Cardiac fibroblast (primary cell): ENCODE results near the gene MARK2.
A peak's percentile ranks its signal among the peaks of the same experiment; 100 is the strongest.

ENCODE experiments used
- DNase-seq, 2 donors: peaks; one replicate each; pipeline versions ENCODE4 v3.0.0 to v3.0.0-alpha.2; 2010; ENCODE audit warnings: low read depth in 2 of 2
- H3K4me3 ChIP-seq, 2 donors: replicated peaks in 1 of 2; 1 replicate in 1 of 2; 2 replicates in 1 of 2; pipeline ENCODE4 v1.5.1; 2011; ENCODE audit warnings: low read depth in 2 of 2, low read length in 2 of 2, mild to moderate bottlenecking in 2 of 2, moderate library complexity in 1 of 2
- CTCF ChIP-seq: IDR thresholded peaks from one replicate; pipeline ENCODE4 v1.5.1; 2011; ENCODE audit warnings: low read depth, mild to moderate bottlenecking, low read length, inconsistent platforms

MARK2 gene

GRCh38 chr11:63915961-63916836, 77.3 kb downstream of the MARK2 start:
- peak; percentile 68 for TF ChIP-seq CTCF
- H3K4me3 ChIP-seq, result peak overlapping the region; percentile 54 to 56
- DNase-seq, result no peak

GRCh38 chr11:63916837-63917691, 78.2 kb downstream of the MARK2 start, which contains the start of gene RCOR2:
Gene RCOR2 (minus strand): TSS chr11:63917164. CDS start chr11:63916456, 708 bp downstream.
- peak within 1 kb of the TSS; percentile 54 to 56 for H3K4me3 ChIP-seq
- DNase-seq, result peak; percentile 80 to 92
- TF ChIP-seq CTCF, result no peak

- no peak for TF ChIP-seq CTCF
Measured at GRCh38 chr11:63917692-63918506, 79.0 kb downstream of the MARK2 start.

GRCh38 chr11:63918507-63919191, 79.7 kb downstream of the MARK2 start:
- no peak overlapping the region for H3K4me3 ChIP-seq
- no peak for TF ChIP-seq CTCF
- no peak for DNase-seq

More at GRCh38 chr11:63917692-63918506, 79.0 kb downstream of the MARK2 start:
- peak; percentile 24 to 57 for DNase-seq
- peak overlapping the region; percentile 36 to 54 for H3K4me3 ChIP-seq

- DNase-seq, result peak in 1 of 2 donors; percentile 19
- H3K4me3 ChIP-seq, result peak overlapping the region in 1 of 2 donors; percentile 24
- no peak for TF ChIP-seq CTCF
Measured at GRCh38 chr11:63919267-63920125, 80.6 kb downstream of the MARK2 start.
